Activated gamma-delta T cell treated with Interleukin-2 at 50 U/mL for 16 hours (primary cell): ENCODE data around the gene EPHX1.
"Not testable (repeated sequence)": the region's sequence is repeated elsewhere in the genome, so short reads cannot be mapped to it uniquely, and the experiment has no call there.

Source experiments
- DNase-seq: peaks from one replicate; pipeline ENCODE4 v3.0.0-alpha.2; 2020

EPHX1 gene

DNA sequence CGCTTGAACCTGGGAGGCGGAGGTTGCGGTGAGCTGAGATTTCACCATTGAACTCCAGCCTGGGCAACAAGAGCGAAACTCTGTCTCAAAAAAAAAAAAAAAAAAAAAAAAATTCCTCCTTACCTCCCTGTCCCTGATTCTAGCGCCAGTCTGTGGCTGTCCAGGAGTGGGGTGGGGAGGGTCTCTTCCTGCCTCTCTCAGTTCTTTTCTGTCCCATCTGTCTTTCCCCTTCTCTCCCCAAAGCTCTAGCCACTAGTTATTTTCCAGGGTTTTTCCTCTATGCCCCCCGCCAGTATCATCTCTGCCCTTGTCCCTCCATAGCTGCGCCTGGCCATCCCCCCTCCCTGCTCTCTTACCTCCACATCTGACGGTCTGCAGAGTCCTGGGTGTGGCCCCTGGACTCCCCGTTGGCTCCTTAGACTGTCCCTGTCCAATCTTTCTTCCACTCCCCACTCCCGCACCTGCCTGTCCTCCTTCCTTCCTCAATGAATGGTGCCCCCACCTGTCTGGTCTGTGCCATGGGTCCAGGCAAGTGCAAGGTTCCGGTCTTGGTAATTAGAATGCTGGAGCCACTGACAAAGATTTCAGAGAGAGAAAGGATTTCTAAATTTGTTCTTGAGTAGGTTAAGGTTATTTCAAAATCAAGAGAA is 73.8 kb downstream of the EPHX1 start:
- DNase-seq = no peak

DNA sequence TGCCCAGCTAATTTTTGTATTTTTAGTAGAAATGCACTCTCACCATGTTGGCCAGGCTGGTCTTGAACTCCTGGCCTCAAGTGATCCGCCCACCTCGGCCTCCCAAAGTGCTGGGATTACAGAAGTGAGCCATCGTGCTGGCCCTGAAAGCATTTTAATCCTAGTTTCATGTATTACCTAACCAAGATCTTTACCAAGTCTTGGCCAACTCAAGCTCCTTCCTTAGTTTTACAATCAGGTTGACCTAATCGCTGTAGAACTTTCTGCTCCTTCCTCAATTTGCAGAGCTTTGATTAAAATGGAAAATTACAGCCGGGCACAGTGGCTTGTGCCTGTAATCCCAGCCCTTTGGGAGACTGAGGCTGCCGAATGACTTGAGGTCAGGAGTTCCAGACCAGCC is 75.4 kb downstream of the EPHX1 start:
- DNase-seq = no peak

DNA sequence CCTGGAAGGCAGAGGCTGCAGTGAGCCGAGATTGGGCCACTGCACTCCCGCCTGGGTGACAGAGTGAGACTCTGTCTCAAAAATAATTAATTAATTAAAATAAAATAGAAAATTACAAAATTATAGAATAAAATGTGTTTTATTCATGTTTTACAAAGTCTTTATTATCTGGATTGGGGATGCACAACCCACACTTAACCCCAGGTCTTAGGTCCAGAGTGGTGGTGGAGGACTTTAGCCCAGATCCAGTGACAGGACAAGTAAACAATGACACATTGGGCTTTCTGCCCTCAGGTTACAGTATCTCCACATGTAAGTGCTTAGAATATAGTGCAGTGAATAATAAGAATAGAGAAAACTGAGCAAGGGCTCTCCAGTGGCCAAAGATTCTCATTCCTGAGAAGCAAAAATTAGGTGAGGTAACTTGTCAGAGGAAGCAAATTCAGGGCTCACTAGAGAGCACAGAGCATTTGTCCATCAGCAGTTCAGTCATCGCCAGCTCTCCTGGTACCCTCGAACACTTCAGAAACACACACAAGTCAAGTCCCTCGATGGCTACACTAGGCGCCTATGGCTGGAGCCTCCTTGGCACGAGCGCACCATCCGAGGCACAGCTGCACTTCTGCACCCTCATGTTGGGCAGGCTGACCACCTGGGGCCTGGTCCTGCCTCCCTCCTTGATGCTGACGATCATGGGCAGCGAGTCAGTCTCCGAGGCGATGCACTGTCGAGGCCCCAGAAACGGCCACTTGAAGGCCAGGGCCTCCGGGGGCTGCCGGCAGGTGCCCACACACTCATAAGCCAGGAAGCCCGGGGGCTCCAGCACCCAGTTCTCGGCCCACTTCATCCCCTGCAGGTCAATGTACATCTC is 76.5 kb downstream of the EPHX1 start:
- DNase-seq = no peak

DNA sequence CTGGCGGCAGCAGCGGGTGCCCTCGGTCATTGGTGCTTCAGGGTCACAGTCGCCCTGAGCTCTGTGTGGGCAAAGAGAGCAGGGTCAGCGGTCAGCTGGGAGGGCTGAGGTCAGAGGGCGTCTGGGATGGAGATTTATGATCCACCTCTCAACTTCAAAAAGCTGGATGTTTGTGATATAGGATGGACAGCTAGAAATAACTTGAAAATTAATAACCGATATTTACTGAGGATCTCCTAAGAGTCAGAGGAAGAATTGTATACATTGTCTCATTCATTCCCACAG is 77.0 kb downstream of the EPHX1 start:
- no peak for DNase-seq

DNA sequence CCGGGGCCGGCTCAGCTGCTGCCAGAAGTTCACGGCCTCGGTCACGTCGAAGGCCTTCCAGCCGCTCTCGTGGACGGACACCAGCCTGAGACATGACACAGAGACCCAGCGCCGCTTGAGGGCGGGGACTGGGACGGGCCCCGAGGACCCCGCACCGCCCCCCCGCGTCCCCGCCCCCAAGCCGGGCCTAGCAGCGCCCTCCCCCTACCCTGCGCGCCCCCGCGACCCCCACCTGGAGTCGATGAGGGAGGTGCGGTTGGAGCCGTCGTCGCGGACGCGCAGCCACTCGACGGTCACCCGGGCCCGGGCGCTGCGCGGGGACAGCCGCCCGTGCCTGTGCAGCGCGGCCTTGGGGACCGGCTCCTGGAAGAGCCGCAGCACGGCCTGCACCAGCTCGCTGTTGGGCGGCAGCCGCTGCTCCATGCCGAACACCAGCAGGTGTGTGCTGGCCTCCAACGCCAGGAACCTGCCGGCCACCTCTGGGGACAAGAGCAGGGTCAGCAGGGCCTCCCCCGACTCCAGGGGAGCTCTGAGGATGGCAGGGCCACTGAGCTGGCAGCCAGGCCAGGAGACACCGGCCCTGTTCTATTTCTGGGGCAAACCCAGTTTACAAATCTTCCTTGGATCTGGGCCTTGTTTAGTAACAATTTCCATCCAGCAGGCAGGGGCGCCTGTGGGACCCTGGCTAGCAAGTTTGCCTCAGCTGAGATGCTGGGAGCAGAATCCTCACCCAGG is 77.8 kb downstream of the EPHX1 start:
- DNase-seq = not testable (repeated sequence)

DNA sequence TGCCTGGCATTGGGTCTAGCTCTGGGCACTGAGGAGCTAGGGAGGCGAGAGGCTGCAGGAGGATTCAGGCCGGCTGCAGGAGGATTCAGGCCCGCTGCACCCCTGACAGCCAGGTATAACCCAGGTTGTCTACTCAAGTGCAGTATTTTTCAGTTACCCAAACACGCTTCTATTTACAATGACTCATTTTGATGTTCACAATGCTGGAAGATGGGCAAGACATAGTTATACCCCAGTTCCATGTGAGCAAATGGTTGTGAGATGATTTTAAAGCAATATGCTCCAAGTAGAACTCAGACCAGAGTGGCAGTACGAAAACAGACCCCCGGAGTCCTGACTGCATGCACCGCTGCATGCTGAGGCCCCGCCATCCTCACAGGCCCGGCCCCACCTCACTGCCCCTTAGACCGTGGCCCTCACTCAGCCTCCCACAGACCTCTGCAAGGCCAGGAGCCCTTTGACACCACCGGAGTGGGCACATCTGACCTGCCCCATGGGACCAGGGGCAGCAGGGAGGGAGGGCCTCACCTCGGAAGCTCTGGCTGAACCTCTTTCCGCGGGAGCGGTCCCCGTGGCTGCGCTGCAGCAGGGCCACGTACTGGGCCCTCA is 78.5 kb downstream of the EPHX1 start:
- DNase-seq = no peak

DNA sequence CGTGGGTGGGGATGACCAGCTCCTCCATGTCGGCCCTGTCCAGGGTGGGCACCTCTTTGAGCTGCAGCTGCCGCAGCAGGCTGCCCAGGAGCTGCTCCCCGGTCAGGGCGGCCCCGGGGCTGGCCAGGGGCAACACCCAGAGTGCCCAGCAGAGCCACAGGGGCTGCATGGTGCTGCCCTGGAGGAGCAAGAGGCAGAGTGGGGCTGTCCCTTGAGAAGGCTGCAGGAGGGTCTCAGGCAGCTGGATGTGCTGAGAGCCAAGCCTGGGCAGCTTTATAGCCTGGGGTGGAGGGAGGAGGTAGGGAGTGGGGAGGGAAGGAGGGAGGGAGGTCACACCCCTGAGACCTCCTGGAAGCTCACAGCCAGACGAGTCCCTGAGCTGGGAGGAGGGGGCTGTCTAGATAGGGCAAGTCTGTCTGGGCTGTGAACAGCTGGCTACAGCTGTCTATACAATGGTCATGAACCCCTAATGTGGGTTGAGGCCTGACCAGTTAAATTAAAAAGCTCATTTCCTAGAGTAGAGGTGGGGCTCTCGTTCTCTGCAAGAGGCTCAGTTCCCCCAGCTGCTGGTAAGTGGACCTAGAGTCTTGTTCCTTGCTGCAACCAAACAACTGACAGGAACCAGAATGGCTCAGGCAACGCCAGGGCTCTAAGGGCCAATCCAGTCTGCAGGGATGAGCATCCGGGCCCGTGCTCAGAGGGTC is 79.1 kb downstream of the EPHX1 start, which contains the start of gene LEFTY1:
Gene LEFTY1 (minus strand): TSS at position 249 of the 704 bp plus-strand sequence. CDS start 80 bp downstream, at position 169.
- no peak for DNase-seq

DNA sequence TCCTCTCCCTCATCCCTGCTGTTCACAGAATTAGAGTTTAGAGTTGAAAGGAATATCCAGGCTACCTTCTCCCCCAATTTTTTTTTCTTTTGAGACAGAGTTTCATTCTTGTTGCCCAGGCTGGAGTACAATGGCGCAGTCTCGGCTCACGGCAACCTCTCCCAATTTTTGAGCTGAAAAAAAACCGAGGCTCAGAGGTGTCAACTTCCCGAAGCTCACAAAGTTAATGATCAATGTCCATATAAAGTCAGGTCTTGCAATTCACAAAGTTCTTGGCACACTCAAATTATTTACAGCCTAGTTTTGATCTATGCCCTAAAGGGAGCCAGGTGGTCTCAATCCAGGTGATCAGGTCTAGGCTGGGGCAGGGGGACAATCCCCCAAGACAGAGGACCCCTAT is 79.8 kb downstream of the EPHX1 start:
- DNase-seq = no peak

DNA sequence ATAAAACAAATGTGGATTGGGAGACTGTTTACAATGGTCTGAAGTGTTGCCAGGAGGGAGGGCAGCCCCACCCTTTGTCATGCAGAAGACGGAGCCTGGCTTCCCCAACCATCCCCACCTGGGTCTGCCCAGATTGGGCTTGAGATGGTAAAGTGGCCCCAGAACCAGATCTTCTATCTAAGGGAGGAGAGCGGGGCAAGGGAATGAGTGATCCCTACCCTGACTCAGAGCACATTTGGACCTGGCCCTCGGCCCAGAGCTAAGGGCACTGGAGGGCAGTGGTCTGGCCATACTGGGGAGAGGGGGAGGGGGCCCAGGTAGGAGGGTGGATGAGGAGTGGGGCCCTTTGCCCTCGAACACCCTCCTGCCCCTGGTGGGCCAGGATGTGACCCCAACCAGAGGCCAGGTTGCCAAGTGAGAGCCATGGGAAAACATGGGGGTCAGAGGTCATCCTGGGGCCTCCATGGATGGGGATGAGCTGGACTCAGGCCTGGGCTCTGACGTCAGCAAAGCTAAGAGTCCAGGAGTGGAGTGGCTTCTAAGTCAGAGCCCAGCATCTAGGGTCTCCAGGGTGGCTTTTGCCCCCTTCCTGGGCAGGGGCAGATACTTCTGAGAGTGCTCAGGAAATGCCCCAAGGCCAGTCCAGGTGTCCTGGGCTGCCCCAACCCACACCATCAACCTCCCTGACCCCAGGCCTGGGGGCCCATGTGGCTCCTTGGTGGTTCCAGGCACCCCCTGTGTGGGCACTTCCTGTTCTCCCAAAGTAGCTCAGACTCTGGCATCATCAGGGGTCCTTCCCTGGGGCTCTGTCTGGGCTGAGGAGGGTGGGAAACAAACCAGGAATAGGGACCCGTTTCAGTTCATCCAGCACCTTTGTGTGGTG is 80.7 kb downstream of the EPHX1 start:
- DNase-seq = no peak

DNA sequence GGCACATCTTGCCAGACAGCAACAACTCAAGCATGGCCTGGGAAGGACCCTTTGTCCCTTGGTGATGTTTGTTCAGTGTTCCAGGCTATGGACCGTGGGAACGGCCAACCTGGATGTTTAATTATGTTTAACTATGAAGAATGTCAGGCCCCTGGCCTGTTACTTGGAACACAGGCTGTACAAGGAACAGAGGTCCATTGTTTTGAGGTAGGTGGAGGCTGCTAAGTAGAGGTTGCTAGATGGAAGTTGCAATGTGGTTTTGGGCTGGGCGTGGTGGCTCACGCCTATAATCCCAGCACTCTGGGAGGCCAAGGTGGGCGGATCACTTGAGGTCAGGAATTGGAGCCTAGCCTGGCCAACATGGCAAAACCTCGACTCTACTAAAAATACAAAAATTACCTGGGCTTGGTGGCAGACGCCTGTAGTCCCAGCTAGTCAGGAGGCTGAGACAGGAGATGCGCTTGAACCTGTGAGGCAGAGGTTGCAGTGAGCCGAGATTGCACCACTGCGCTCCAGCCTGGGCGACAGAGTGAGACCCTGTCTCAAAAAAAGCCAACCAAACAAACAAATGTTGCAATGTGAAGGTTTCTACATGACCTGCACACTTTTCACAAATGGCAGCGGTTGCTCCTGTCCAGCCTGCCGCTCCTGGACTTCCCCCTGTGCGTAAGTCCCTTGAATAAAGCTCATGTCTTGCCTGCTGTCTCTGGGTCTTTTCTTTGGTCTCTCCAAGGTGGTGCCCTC is 81.5 kb downstream of the EPHX1 start:
- no peak for DNase-seq

DNA sequence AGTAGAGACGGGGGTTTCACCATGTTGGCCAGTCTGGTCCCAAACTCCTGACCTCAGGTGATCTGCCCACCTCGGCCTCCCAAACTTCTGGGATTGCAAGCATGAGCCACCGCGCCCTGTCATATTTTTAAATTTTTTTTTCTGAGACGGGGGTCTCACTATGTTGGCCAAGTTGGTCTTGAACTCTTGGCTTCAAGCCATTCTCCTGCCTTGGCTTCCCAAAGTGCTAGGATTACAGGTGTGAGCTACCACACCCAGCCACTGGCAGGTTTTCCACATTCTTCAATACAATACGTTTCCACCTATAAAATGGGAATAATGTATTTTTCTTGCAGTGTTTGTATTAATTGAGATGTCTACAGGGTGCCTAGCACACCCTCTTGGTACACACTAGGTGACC is 82.4 kb downstream of the EPHX1 start:
- DNase-seq = no peak
